IMR-90 (cell line): ENCODE data around the gene L3MBTL4.

ENCODE experiments used
- FOS ChIP-seq: fragments of 150-350 bp; IDR thresholded peaks from 2 replicates; pipeline ENCODE4 v1.6.1; 2016; ENCODE audit warnings: low read depth, low read length
- MAFK ChIP-seq: IDR thresholded peaks from 2 replicates; pipeline ENCODE4 v1.6.1; 2012; ENCODE audit warnings: low read depth, low read length, improper control_type of control experiment
- POLR2A ChIP-seq: IDR thresholded peaks from 2 replicates; pipeline ENCODE4 v1.6.1; 2012; ENCODE audit warnings: mild to moderate bottlenecking, low read depth, low read length
- RFX5 ChIP-seq: IDR thresholded peaks from 2 replicates; pipeline ENCODE4 v1.8.0; 2012; ENCODE audit warnings: low read depth, mild to moderate bottlenecking, low read length, moderate library complexity
- TF ChIP-seq, protein P1 (sequence below): conservative IDR thresholded peaks from 2 replicates; pipeline ENCODE4 v1.5.1; 2012; ENCODE audit warnings: mild to moderate bottlenecking, low read depth, low read length, improper control_type of control experiment

DNA sequence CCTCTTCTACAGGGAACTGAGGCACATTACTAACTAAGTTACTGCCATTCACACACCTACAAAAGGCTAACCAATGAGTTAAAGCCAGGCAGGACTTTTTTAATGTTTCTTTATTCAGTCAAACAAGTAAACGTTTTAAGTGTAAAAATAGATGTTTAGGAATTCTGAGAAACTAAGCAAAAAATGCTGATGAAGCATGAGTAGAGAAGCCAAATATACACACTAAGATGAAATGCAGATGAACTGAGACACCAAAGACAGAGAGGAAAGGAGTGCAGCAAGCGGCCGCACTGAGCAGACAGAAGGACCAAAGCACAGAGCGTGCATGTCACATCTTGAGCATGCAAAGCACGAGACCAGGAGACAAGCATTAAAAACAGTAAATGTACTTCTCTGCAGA lies 17.9 kb downstream of the L3MBTL4 start:
- TF ChIP-seq FOS (no peak), POLR2A (no peak), RFX5 (no peak), MAFK (peak; percentile 40)
- TF ChIP-seq, protein P1, sequence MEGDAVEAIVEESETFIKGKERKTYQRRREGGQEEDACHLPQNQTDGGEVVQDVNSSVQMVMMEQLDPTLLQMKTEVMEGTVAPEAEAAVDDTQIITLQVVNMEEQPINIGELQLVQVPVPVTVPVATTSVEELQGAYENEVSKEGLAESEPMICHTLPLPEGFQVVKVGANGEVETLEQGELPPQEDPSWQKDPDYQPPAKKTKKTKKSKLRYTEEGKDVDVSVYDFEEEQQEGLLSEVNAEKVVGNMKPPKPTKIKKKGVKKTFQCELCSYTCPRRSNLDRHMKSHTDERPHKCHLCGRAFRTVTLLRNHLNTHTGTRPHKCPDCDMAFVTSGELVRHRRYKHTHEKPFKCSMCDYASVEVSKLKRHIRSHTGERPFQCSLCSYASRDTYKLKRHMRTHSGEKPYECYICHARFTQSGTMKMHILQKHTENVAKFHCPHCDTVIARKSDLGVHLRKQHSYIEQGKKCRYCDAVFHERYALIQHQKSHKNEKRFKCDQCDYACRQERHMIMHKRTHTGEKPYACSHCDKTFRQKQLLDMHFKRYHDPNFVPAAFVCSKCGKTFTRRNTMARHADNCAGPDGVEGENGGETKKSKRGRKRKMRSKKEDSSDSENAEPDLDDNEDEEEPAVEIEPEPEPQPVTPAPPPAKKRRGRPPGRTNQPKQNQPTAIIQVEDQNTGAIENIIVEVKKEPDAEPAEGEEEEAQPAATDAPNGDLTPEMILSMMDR: no peak
